Limb (tissue), 2 donors: ENCODE measurements around the gene TMEM86B.

ENCODE experiments used
- DNase-seq, 2 donors: peaks; one replicate each; pipeline ENCODE4 v3.0.0-alpha.2; 2016; ENCODE audit errors: extremely low spot score in 2 of 2

Gene TMEM86B

DNA sequence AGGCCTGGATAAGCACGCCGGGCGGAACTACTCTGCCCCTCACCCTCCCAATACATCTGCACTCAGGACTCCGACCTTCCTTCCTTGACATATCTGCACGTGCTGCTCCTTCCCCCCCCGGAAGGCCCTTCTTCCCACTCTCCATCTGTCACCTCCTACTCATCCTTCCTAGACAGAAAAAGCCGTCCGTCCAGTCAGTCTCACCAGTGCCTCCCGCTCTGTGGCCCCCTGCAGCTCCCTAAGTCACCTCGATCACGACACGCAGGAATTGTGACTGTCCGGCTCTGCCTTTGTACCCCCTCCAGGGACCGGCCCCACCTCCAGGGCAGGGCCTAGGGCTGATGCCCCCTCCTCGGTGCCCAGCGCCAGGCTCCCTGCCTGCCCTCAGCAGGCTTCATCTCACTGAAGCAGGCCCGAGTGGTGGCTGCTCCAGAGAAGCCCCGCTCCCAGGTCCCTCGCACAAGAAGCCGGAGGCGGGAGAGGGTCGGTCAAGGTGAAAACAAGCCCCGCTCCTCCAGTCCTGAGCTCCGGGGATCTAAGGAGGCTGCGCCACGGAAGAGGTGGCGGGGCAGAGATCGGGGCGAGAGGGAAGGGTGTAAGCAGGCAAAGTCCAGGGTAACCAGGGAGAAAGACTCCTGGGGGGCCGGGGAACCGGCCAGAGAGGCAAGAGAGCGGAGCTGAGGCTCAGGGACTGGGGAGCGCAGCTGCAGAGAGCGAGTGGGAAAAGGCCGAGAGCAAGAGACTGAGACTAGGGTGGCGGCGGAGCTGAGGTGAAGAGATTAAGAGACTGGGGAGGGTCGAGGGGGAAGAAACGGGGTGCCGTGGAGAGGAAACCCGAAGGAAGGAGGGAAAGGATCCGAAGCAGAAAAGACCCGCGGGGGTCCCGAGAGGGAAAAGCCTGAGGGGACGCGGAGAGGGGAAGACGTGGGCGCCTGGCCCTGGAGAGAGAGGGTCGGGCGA lies 29.2 kb upstream of the TMEM86B start:
- peak in 1 of 2 donors; percentile 48 for DNase-seq

DNA sequence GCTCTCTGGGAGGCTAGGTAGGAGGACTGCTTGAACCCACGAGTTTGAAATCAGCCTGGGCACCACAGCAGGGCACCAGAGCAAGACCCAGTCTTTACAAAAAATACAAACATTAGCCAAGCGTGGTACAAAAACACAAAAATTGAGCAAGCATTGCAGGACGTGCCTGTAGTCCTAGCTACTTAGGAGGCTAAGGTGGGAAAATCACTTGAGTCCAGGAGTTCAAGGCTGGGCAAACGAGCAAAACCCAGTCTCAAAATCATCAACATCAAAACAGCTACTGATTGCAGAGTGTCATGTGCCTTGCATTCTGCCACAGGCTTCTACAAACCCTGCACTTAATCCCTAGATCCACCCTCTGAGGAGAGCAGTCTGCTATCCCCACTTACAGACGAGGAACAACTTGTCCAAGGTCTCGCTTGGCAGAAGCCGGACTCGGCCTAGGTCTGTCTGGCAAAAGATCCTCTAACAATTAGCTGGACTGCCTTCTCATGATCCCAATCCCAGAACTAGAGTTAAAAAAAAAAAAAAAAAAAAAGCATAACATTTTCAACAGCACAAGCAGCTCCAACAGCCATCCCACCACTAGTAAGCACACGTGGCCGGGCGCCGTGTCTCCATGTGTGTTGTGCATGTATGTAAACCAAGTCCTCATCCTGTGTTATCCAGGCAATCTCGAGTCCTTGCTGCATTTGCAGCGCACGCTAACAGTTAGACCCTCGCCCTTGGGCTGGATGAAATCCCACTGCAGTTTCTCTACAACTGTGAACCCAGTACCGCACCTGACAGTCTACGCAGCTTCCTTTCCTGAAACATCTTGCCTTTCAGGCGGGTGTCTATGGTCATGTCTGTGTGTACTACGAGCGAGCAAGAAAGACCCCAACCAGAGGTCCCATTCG lies 28.2 kb upstream of the TMEM86B start:
- DNase-seq: no peak

DNA sequence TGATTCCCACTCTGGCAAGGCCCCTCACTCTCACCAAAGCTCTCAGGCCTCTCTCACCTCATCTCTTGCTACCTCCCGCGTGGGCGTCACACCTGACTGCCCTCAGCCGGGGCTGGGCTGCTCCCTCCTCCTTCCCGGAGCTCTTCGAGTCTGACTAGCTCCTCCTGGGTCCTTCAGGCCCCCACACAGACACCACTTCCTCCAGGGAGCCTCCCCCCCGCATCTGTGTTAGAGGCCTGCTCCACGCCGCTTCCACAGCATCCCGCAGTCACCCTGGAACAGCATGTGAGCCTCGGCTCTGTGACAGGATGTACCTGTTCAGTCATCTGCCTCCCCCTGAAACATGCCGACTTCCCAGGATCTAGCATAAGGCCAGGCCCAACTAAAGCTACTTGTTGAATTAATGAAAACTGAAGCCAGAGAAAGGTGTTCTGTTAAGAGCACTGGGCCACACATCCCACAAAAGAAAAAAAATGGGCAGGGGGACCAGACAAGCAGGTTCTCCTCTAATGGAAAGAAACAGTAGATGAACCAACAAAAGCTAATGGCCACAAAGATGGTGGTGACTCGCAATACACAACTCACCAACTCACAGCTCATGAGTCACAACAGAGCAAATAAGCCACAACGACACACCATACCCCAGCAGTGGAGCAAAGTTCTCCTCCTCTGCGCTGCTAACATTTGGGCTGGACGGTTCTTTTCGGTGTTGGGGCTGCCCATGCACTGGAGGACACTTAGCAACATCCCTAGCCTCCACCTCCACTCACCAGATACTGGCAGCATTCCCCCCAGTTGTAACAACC lies 27.3 kb upstream of the TMEM86B start:
- no peak for DNase-seq

DNA sequence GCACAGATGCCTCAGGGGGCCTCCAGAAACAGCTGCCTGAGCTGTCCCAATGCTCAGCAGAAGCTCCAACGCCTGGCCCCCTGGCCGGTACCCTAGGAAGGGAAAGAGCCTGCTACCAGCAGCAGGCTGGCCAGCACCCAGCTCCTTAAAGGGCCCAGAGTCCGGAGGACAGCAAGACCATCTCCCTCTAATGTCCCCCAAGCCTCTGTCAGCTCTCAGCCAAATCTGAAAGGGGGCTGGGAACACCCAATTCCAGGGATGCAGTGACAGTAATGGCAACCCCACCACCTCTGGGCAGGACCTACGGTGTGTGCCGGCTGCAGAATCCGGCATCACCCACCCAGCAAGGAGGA lies 26.0 kb upstream of the TMEM86B start:
- DNase-seq: no peak

DNA sequence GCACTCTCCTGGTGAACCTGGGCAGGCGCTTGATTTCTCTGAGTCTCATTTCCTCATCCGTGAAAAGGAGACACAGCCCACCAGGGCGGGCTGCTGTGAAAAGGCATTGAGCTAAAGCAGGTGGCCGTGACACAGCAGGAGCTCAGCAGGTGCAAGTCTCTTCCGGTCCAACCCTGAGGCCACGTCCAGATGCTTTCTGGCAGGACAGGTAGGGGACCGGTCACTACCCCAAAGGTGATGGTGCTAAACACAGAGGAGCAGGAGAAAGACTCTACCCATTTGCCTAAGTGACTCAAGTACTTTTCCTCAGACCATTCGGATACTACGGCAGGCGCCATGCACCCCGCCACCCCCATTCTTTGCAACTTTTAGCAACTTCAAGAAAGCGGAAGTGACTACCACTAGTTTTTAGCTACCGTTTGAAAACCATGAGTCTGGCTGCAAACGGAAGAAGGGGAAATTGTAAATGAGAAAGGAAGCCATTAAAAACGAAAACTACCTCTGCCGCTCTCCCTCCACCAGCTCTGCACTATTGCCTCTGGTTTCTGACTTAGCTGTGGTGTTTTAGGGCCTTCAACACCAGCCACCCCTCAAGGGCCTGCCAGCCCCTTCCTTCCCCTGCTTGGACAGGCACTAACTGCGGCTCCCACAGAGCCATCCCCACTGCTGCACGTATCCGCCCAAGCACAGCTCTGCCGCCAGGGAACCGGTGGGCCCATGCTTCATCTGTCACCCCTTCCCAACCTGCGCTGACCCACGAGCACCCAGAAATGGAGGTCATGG lies 25.5 kb upstream of the TMEM86B start:
- DNase-seq: no peak

DNA sequence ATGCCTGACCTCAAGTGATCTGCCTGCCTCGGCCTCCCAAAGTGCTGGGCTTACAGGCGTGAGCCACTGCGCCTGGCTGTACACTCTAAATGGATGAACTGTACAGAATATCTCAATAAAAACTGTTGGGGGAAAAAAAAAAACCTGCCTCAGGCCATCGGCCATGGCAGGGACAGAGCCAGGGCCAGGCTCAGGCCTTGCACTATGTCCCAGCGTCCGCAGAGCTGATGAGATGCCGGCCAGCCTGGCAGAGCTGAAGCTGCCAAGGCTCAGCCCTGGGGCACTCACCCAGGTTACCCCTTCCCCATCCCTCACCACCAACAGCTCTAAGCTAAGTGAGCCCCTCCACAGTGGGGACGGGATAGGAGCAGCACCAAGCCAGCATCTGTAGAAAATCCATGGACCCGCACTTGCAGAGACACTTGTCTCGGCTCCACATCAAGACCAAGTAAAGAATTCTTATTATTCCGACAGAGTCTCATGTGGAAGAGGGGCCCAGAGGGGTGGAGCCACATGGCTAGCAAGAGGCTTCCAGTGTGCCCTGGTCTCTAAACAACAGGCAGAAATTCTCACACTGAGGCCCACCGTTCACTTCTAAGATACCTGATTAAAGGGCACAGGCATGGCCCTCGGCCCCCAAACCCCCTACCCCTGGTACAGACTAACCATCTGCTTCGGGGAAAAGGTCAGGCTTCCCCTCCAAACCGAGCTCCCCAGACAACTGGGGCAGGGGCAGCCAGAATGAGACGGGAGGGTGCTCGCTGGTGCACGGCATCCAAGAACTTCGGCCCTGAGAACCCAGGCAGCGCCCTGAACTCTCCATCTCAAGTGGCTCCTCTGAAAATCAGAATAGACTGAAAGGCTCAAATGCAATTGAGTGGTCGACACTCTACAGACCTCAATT lies 24.4 kb upstream of the TMEM86B start:
- DNase-seq: no peak

DNA sequence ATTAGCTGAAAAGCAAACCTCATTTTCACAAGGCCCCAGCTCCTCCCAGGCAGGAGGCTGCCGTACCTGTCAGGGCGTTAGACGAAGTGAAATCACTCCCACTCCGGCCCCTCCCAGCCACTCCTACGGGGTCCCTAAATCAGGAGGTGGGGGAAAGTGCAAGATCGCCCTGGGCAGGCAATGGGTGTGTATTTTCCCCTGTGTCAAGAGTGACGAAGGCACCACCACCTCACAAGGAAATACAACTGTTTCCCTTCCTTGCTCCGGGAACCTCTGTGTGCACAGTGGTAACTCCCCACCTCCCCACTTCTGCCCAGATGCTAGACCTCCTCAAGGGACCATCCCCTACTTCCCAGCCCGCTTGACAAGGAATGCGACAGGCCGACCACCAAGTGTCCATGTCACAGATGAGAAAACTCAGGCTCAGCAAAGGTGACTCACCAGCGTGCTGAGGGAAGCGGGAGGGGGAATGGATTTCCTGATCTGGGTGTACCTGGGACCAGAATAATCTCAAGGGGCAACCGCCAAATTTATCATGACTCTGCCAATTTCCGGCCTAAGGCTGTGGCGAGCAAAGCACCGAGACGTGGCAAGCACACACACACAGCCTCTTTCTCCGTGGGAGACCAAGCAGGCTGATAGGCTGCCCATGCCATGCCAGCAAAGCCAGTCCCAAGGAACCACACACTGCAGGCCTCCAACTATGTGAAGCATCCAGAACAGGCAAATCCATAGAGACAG lies 22.9 kb upstream of the TMEM86B start:
- DNase-seq: no peak

DNA sequence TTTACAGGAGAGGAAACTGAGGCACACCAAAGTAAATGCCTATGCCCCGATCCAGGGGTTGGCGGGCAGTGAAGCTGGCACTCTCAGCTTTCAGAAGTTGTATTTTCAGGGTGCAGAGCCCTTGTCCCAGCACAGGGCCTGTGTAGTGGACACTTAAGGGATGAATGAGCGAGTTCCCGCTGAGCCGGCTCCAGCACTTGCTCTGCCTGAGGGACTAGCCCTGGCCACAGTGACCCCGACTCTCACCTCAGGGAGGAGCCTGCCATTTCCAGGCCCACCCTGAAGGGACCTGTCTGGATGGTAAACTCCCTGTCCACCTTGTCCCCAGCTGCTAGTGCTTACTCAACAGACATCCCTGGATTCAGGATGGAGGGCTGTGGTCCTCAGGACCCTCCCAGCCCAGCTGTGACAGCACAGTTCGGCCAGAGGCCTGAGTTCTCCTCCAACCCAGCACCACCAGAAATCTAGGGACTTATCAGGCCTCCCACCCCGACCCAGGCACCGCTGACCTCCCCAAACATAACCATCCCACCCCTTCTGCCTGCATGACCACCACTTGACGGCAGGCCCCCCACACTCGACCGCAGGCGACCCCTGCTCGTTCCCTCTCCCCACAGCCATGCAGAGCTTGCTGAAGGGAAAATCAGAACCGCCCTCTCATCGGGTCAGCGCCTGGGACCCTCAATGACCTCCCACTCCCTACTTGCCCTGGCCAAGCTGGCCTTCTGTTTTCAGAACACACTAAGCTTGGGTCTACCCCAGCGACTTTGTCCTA lies 21.9 kb upstream of the TMEM86B start:
- no peak for DNase-seq

DNA sequence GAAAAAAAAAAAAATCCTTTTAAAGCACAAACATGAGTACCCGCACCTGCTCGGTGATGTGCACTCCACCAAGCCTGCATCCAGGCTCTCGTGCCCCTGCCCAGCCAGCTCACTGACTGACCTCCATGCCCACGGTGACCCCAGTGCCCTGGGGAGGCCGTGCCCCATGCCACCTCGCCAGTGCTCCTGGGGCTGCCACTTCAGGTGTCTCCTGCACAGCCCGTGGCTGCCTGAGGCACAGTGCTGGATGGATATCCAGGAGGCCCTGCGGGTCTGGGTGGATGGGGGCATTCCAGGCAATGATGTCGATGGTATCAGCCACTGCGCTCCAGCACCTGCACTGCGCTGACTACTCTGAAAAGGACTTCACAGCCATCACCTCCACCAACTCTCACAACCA lies 21.3 kb upstream of the TMEM86B start:
- DNase-seq: no peak

DNA sequence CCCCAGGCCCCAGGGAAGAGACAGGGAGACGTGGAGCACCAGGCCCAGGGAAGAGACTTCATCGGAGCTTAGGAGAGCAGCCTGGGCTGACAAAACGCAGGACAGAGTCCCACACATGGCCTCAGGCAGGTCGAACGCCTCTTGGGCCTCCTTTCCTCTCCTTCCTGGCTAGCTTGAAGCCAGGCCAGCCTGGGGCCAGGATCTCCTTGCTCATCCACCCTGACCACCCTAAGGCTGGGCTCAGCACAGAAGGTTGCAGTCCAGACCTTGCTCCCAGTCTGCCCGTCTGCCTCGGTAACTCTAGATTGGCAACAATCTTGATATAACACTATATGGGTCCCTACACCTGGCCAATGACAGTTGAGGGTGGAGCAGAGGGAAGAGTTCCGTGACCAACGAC lies 20.1 kb upstream of the TMEM86B start:
- DNase-seq: no peak

DNA sequence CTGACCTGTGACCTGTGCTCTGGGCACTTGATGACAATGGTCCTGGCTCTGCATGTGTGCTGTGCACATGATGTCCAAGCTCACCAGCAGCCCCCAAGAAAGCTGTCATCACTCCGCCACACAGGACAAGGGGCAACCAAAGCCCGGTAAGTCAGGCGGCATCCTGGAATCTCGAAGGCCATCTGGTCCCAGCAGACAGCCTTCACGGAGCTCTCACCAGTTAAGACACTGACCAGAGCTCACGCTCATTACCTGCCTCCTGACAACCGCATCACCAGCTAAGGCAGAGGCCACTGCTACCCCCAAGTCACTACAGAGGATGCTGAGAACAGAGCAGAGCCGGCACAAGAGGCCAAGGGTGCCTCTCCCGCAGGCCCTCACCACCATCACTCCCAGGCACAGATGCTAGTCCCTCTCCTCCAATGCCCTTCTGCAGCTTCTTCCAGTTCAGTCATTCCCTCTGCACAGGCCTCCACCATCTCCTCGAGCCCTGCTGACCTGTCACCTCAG lies 19.7 kb upstream of the TMEM86B start:
- no peak for DNase-seq

DNA sequence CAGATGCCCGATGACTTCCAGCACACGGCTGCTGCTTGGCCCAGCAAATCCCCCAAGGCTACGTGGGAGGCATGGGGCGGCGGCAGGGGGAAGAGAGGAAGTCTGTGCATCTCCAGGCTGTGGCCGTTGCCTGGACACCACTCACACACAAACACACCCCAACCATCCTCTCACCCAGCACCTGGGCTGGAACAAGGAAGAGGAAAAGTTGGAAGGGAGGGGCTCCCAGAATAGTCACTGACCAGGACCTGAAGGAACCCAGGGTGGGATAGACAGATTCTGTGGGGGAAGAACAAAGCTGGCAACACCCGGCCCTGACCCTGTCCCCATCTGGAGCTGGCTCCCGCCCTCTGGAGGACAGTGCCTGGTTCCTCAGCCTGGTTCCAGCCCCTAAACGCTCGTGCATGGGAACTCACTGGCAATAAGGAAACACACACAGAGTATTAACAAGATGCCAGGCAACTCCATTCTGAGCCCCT lies 19.1 kb upstream of the TMEM86B start:
- DNase-seq: peak in 1 of 2 donors; percentile 32

DNA sequence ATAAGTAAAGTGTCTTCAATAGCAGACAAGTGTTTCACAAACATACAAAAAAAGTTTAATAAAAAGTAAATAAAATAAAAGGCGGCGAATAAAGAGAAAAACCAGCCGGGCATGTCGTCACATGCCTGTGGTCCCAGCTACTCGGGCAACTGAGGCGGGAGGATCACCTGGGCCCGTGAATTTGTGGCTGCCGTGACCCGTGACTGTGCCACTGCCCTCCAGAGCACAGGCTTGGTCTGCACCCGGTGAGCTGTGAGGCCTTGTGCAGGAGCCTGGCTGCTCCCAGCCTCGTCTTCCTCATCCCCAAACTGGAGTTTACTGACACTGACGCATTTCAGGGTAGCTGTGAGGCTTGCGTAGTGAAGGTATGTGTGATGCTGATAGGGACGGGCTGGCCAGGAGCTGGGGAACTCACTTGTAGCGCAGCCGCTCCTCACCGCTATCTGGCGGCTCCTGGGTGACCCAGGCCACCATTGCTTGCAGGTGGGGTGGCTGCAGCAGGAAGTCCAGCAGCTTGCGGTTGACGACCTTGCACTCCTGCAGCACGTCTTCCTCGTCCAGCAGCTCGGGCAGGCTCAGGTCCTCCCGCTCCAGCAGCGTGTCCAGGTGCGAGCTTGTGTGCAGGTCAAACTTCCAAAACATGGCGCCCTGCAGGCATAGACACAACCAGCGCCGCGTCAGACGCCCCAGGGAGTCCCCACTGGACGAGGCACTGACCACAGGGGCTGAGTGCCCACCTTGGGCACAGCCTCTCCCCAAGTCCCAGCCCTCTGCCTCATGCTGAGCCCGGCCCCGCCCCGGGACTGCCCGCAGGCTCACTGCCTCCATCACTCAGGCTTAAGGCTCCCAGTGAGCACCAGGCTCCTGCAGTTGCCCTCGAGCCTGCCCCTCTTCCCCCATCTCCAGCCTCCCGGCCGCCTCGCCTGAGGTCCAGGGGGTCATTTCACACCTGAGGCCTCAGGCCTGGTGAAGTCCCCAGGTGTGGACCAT lies 18.2 kb upstream of the TMEM86B start:
- DNase-seq: no peak

DNA sequence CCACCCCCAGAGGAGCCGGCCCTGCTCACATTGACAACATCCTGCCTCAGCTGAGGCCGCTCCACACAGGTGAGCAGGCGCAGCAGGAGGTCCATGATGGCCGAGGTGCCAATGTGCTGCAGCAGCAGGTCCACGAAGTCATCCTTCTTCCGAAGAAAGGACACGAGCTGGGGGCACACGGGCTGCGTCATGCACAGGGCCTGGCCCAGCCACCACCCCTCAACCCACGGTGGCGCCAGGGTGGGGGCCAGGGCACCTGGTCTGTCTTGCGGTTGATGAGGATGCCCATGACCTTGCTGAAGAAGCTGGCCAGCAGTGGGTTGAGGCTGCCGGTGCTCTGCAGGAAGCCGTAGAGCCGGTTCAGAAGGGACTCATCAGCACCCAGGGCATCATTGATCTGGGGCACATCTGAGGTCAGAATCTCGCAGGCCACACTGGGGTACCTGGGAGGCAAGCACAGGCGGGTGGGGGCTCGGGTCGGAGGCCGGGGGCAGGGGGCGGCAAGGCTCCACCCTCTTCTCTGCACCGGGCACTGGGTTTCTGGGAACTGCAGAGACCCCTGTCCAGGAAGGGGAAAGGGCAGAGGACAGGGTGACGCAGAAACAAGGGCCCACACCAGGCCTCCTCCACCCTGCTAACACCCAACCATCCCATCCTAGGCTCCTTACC lies 16.8 kb upstream of the TMEM86B start:
- DNase-seq: no peak

DNA sequence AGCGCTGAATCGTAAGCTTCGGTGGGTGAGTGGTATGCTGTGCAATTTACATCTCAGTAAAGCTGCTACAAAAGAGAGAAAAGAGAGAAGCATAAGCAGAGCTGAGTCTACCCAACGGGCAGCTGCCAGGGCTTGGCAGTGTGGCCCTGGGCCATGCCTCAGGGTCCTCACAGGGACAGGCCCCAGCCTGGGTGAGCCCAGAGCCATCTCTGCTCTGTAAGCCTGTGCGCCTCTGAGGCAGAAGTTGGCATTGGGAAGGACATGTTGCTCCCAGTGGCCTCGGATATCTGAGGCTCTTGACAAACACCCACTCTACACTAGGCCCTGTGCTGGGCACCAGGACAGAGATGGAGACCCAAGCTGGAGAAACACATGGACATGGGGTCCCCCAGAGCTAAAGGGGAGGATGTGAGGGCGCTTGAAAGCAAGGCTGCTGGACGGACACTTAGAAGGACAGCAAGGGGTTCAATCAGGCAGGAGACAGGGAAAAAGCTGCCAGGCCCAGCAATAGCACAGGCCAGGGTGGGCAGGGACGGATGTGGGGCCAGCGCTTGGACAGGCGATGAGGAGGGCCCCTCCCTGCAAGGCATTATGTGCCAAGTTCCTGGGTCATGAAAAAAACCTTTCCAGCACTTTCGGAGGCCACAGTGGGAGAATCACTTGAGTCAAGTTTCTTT lies 15.6 kb upstream of the TMEM86B start:
- DNase-seq: no peak

DNA sequence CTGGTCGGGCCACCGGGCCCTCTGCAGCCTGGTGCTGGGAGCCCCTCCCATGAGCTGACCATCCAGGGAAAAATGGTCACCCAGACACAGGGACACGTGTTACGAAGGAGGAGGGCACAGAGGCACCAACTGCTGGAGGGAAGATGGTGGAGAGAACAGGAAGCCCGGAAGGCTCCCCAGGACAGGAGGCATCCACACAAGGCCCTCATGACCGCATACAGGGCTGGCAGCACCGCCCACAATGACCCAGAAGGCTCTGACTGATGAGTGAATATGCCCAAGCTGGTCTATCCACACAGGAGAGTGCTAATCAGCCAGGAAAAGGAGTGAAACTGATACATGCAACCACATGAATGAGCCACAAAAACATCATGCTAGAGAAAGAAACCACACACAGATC lies 14.0 kb upstream of the TMEM86B start:
- no peak for DNase-seq
